Fibroblast of lung (primary cell): ENCODE results near the gene IL17REL.

Experiments used
- EZH2 ChIP-seq: IDR thresholded peaks from 2 replicates; pipeline ENCODE4 v1.5.1; 2012; ENCODE audit warnings: low read length, control low read depth, mild to moderate bottlenecking; ENCODE audit errors: missing control alignments
- TF ChIP-seq, protein P1 (sequence below), 2 donors: IDR thresholded peaks in 1 of 2; conservative IDR thresholded peaks in 1 of 2; 1 replicate in 1 of 2; 2 replicates in 1 of 2; pipeline ENCODE4 v1.5.1; 2011 to 2012; ENCODE audit warnings: low read length in 2 of 2, control low read depth in 1 of 2, inconsistent platforms in 1 of 2, low read depth in 1 of 2, mild to moderate bottlenecking in 1 of 2

DNA sequence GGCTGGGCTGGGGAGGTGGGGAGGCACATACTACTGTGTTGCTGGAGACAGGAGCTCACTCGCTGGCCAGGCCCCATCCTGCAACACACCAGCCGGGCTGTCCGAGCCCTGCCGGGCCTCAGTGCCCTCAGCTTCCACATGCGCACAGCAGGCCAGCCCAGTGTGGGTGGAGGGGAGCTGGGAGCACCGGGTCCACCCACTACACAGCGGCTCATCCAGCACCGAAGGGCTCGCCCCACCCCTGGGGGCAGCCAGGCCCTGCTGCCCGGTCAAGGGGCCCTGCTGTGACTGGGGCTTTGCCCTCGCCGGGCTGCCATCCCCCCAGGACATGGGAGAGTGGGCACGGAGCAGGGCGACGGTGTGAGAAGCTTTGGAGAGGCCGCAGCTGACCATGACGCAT, 36.3 kb upstream of the IL17REL start:
- TF ChIP-seq, protein P1, sequence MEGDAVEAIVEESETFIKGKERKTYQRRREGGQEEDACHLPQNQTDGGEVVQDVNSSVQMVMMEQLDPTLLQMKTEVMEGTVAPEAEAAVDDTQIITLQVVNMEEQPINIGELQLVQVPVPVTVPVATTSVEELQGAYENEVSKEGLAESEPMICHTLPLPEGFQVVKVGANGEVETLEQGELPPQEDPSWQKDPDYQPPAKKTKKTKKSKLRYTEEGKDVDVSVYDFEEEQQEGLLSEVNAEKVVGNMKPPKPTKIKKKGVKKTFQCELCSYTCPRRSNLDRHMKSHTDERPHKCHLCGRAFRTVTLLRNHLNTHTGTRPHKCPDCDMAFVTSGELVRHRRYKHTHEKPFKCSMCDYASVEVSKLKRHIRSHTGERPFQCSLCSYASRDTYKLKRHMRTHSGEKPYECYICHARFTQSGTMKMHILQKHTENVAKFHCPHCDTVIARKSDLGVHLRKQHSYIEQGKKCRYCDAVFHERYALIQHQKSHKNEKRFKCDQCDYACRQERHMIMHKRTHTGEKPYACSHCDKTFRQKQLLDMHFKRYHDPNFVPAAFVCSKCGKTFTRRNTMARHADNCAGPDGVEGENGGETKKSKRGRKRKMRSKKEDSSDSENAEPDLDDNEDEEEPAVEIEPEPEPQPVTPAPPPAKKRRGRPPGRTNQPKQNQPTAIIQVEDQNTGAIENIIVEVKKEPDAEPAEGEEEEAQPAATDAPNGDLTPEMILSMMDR (conservative IDR thresholded peaks at IDR 0.05 in 1 of 2, IDR thresholded peaks at IDR 0.05 in 1 of 2; ENCODE audit: low read depth in 1 of 2, low read length in 2 of 2), result no peak
- TF ChIP-seq EZH2, result no peak
